HUES6 (cell line): ENCODE data around the gene EPS15.

ENCODE experiments used
- H3K27ac ChIP-seq: 2 replicates; pipeline ENCODE4 v1.7.0; 2013; ENCODE audit warnings: low read depth, mild to moderate bottlenecking, low read length, inconsistent platforms
- H3K27me3 ChIP-seq: 2 replicates; pipeline ENCODE4 v1.6.1; 2013; ENCODE audit warnings: low read length; ENCODE audit not compliant: control insufficient read depth, insufficient read depth
- H3K36me3 ChIP-seq: 2 replicates; pipeline ENCODE4 v1.6.1; 2013; ENCODE audit warnings: low read length; ENCODE audit not compliant: control insufficient read depth, insufficient read depth
- H3K4me1 ChIP-seq: 2 replicates; pipeline ENCODE4 v1.6.1; 2013; ENCODE audit warnings: low read length; ENCODE audit not compliant: control insufficient read depth, insufficient read depth
- H3K4me3 ChIP-seq: 2 replicates; pipeline ENCODE4 v1.5.1; 2013; ENCODE audit warnings: low read depth, low read length
- H3K9ac ChIP-seq: one replicate; pipeline ENCODE4 v1.6.1; 2013; ENCODE audit warnings: mild to moderate bottlenecking, low read length
- H3K9me3 ChIP-seq: 2 replicates; pipeline ENCODE4 v1.6.1; 2013; ENCODE audit warnings: low read depth, low read length; ENCODE audit not compliant: control insufficient read depth, insufficient read depth

EPS15 gene

DNA sequence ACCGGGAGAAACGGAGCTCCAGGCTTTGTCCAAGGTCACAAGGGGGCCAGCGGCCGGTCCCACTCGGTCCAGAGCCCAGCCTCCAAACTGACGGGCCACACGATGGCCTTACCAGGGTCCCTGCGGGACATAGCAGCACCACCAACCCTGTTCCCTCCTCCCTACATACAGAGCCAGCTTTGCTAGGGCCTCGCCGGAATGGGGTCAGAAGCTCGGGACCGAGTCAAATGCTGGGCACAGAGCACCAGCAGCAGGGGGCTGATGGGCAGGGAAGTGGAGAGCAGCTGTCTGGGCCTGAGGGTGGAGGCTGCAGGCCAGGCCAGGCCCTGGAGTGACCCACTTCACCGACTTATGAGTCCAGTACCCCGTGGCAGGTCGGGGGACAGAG lies 173.8 kb downstream of the EPS15 start:
- Histone ChIP-seq H3K9ac (no peak overlapping the region), H3K27me3 (peaks cover 32% of the 10 kb centered on the region), H3K4me3 (peak overlapping the region; percentile 65; the same call in 1 of the 2 replicates), H3K36me3 (no peaks in the 10 kb centered on the region), H3K4me1 (peaks cover 8% of the 10 kb centered on the region), H3K9me3 (no peaks in the 10 kb centered on the region), H3K27ac (no peak overlapping the region)

- peak overlapping the region; percentile 54 for H3K9ac ChIP-seq
- no peaks in the 10 kb centered on the region for H3K36me3 ChIP-seq
- peaks cover 8% of the 10 kb centered on the region for H3K4me1 ChIP-seq
- H3K4me3 ChIP-seq = peak overlapping the region; percentile 65
- no peak overlapping the region for H3K27ac ChIP-seq
- H3K27me3 ChIP-seq = peaks cover 32% of the 10 kb centered on the region
- H3K9me3 ChIP-seq = no peaks in the 10 kb centered on the region
Measured at GRCh38 chr1:51344602-51345299, 174.3 kb downstream of the EPS15 start.

GRCh38 chr1:51344276-51344601 lies 174.8 kb downstream of the EPS15 start:
- H3K9me3 ChIP-seq = no peaks in the 10 kb centered on the region
- H3K27ac ChIP-seq = no peak overlapping the region
- H3K4me3 ChIP-seq = peak overlapping the region; percentile 65
- no peak overlapping the region for H3K9ac ChIP-seq
- H3K36me3 ChIP-seq = no peaks in the 10 kb centered on the region
- H3K4me1 ChIP-seq = peaks cover 8% of the 10 kb centered on the region
- peaks cover 32% of the 10 kb centered on the region for H3K27me3 ChIP-seq

- Histone ChIP-seq H3K4me1 (peaks cover 8% of the 10 kb centered on the region), H3K27ac (no peak overlapping the region), H3K4me3 (no peak overlapping the region), H3K27me3 (peaks cover 32% of the 10 kb centered on the region), H3K9ac (no peak overlapping the region), H3K36me3 (no peaks in the 10 kb centered on the region), H3K9me3 (no peaks in the 10 kb centered on the region)
Measured at GRCh38 chr1:51343624-51344023, 175.4 kb downstream of the EPS15 start.

GRCh38 chr1:51342591-51343206 lies 176.4 kb downstream of the EPS15 start:
- Histone ChIP-seq H3K27me3 (peaks cover 32% of the 10 kb centered on the region), H3K36me3 (no peaks in the 10 kb centered on the region), H3K9ac (no peak overlapping the region), H3K4me1 (peaks cover 8% of the 10 kb centered on the region), H3K9me3 (no peaks in the 10 kb centered on the region), H3K27ac (no peak overlapping the region), H3K4me3 (no peak overlapping the region)

GRCh38 chr1:51341876-51342496 lies 177.1 kb downstream of the EPS15 start:
- Histone ChIP-seq H3K36me3 (no peaks in the 10 kb centered on the region), H3K27ac (no peak overlapping the region), H3K4me1 (peaks cover 8% of the 10 kb centered on the region), H3K27me3 (peaks cover 32% of the 10 kb centered on the region), H3K9me3 (no peaks in the 10 kb centered on the region), H3K9ac (no peak overlapping the region), H3K4me3 (no peak overlapping the region)

DNA sequence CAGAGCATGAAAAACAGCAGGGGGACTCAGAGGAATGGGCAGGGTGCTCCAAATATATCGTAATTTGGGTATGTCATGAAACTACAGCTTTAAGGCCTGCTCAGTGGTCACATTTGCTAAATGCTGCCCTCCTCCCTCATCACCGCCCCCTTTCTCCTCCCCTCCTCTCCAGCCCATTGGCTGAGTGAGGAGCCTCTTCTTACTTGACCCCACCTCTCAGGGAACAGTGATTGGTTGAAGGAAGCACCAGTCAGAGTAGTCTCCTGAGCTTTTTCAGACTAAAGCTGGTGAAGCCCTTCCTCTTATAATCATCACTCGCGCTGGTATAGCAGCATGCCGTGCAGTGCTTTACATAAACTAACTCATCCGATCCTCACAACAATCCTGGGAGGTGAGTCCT lies 178.7 kb downstream of the EPS15 start:
- H3K4me1 ChIP-seq = peaks cover 8% of the 10 kb centered on the region
- no peak overlapping the region for H3K27ac ChIP-seq
- no peak overlapping the region for H3K4me3 ChIP-seq
- no peak overlapping the region for H3K9ac ChIP-seq
- no peaks in the 10 kb centered on the region for H3K9me3 ChIP-seq
- peaks cover 29% of the 10 kb centered on the region for H3K27me3 ChIP-seq
- H3K36me3 ChIP-seq = no peaks in the 10 kb centered on the region

DNA sequence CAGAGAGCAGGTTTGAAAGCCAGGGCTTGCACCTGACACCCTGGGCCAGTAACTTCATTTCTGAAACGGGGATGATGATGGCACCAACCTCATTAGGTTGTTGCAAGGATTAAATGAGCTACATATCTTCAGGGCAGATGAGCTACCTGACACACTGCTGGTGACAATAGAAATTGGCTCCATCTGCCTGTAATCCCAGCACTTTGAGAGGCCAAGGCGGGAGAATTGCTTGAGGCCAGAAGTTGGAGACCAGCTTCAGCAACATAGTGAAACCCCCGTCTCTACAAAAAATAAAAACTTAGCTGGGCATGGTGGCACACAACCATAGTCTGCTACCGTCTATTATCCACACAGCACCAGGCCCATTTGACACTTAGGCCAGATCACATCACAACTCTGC lies 182.4 kb downstream of the EPS15 start:
- Histone ChIP-seq H3K9ac (no peak overlapping the region), H3K4me3 (no peak overlapping the region), H3K9me3 (no peaks in the 10 kb centered on the region), H3K4me1 (peaks cover 4% of the 10 kb centered on the region), H3K36me3 (no peaks in the 10 kb centered on the region), H3K27ac (no peak overlapping the region), H3K27me3 (no peaks in the 10 kb centered on the region)

- Histone ChIP-seq H3K4me1 (peaks cover 11% of the 10 kb centered on the region), H3K27me3 (no peaks in the 10 kb centered on the region; the same call in 1 of the 2 replicates), H3K9ac (no peak overlapping the region), H3K4me3 (no peak overlapping the region), H3K27ac (no peak overlapping the region), H3K36me3 (no peaks in the 10 kb centered on the region), H3K9me3 (no peaks in the 10 kb centered on the region)
Measured at GRCh38 chr1:51336004-51336403, 183.1 kb downstream of the EPS15 start.

GRCh38 chr1:51331206-51332100 lies 187.6 kb downstream of the EPS15 start:
- peaks cover 26% of the 10 kb centered on the region for H3K4me1 ChIP-seq
- H3K36me3 ChIP-seq = no peaks in the 10 kb centered on the region
- peaks cover 15% of the 10 kb centered on the region for H3K27me3 ChIP-seq
- peak overlapping the region; percentile 10; the same call in 1 of the 2 replicates for H3K27ac ChIP-seq
- H3K9me3 ChIP-seq = no peaks in the 10 kb centered on the region
- H3K9ac ChIP-seq = peak overlapping the region; percentile 71
- peak overlapping the region; percentile 67 for H3K4me3 ChIP-seq
